ENCODE results near the gene OR10A5.

GRCh38 chr11:6813656-6814055, 31.8 kb upstream of the OR10A5 start:
- TF ChIP-seq CTCF (IDR thresholded peaks at IDR 0.05 in 2 of 3, conservative IDR thresholded peaks at IDR 0.05 in 1 of 3; ENCODE audit: insufficient read depth in 2 of 3, low read depth in 1 of 3, low read length in 3 of 3) = no peak
- TF ChIP-seq CTBP1 (IDR thresholded peaks at IDR 0.05; ENCODE audit: borderline replicate concordance) = no peak

Data from K562 (cell line).